ENCODE data around the gene LMBRD2. TPM values are rescaled to one million over a fixed set of nuclear protein-coding genes. Genes with fewer than 3 reads are reported as not detected.
"Not testable (repeated sequence)": the region's sequence is repeated elsewhere in the genome, so short reads cannot be mapped to it uniquely, and the experiment has no call there.

Gene LMBRD2
- polyA plus RNA-seq, 1 donor (not counting 4 experiments of a cell fraction or from before 2014, with no cell fraction given), result 4.7 TPM

GRCh38 chr5:36135988-36136387, 15.7 kb downstream of the LMBRD2 start:
- Histone ChIP-seq H3K9ac (ENCODE audit: control insufficient read depth, extremely low read depth, insufficient read depth, low read length) (no peak overlapping the region), H2AFZ (ENCODE audit: control insufficient read depth, low read length) (no peak overlapping the region), H3K79me2 (ENCODE audit: control insufficient read depth, insufficient read depth, low read length) (no peaks in the 10 kb centered on the region), H3K4me2 (ENCODE audit: control insufficient read depth, extremely low read depth, insufficient read depth, low read depth, low read length) (no peak overlapping the region), H3K9me3 (ENCODE audit: control insufficient read depth, low read depth, low read length) (no peaks in the 10 kb centered on the region), H3K36me3 (ENCODE audit: control insufficient read depth in 2 of 2, extremely low read depth in 1 of 2, insufficient read depth in 2 of 2, low read length in 2 of 2) (peaks cover 0 to 2% of the 10 kb centered on the region in 2 experiments), H3K27me3 (ENCODE audit: control insufficient read depth, extremely low read depth, insufficient read depth, low read length) (no peaks in the 10 kb centered on the region), H3K4me1 (ENCODE audit: control insufficient read depth, extremely low read depth, insufficient read depth, low read length) (no peaks in the 10 kb centered on the region), H3K4me3 (ENCODE audit: control insufficient read depth in 2 of 3, extremely low read depth in 1 of 3, insufficient read depth in 2 of 3, low read depth in 1 of 3, low read length in 3 of 3) (no peak overlapping the region), H3K9me1 (ENCODE audit: control insufficient read depth, extremely low read depth, insufficient read depth, low read length) (no peaks in the 10 kb centered on the region), H3K27ac (ENCODE audit: control insufficient read depth, insufficient read depth, low read length) (no peak overlapping the region), H4K20me1 (ENCODE audit: control insufficient read depth, extremely low read depth, insufficient read depth, low read length) (no peaks in the 10 kb centered on the region)
- FAIRE-seq (peak; percentile 34), DNase-seq (ENCODE audit: low read depth, low spot score) (no peak)
- TF ChIP-seq CTCF (optimal IDR thresholded peaks at IDR 0.05 in 1 of 3, IDR thresholded peaks at IDR 0.05 in 1 of 3, conservative IDR thresholded peaks at IDR 0.05 in 1 of 3; ENCODE audit: extremely low read depth in 1 of 3, insufficient read depth in 2 of 3, low read length in 3 of 3) (no peak), EZH2 (IDR thresholded peaks at IDR 0.05; ENCODE audit: low read length) (no peak)
- dilution Hi-C loops (cut with MboI; ENCODE audit: extremely low pct_ligation_motif_present, low sequenced_read_pairs), result no loop called here

- H3K9me3 ChIP-seq (ENCODE audit: control insufficient read depth, low read depth, low read length); H3K4me1 ChIP-seq (ENCODE audit: control insufficient read depth, extremely low read depth, insufficient read depth, low read length); H3K9me1 ChIP-seq (ENCODE audit: control insufficient read depth, extremely low read depth, insufficient read depth, low read length); H3K27me3 ChIP-seq (ENCODE audit: control insufficient read depth, extremely low read depth, insufficient read depth, low read length); H3K4me2 ChIP-seq (ENCODE audit: control insufficient read depth, extremely low read depth, insufficient read depth, low read depth, low read length); FAIRE-seq; H2AFZ ChIP-seq (ENCODE audit: control insufficient read depth, low read length); DNase-seq (ENCODE audit: low read depth, low spot score); H3K4me3 ChIP-seq (ENCODE audit: control insufficient read depth in 2 of 3, extremely low read depth in 1 of 3, insufficient read depth in 2 of 3, low read depth in 1 of 3, low read length in 3 of 3); H4K20me1 ChIP-seq (ENCODE audit: control insufficient read depth, extremely low read depth, insufficient read depth, low read length); H3K36me3 ChIP-seq (ENCODE audit: control insufficient read depth in 2 of 2, extremely low read depth in 1 of 2, insufficient read depth in 2 of 2, low read length in 2 of 2); H3K79me2 ChIP-seq (ENCODE audit: control insufficient read depth, insufficient read depth, low read length); dilution Hi-C loops (cut with MboI; ENCODE audit: extremely low pct_ligation_motif_present, low sequenced_read_pairs); H3K9ac ChIP-seq (ENCODE audit: control insufficient read depth, extremely low read depth, insufficient read depth, low read length); H3K27ac ChIP-seq (ENCODE audit: control insufficient read depth, insufficient read depth, low read length): not testable (repeated sequence)
These were observed 18.7 kb downstream of the LMBRD2 start for GRCh38 chr5:36133009-36133408.

- H3K4me1 ChIP-seq (ENCODE audit: control insufficient read depth, extremely low read depth, insufficient read depth, low read length); H3K4me2 ChIP-seq (ENCODE audit: control insufficient read depth, extremely low read depth, insufficient read depth, low read depth, low read length); H3K9ac ChIP-seq (ENCODE audit: control insufficient read depth, extremely low read depth, insufficient read depth, low read length); H3K9me1 ChIP-seq (ENCODE audit: control insufficient read depth, extremely low read depth, insufficient read depth, low read length); H3K27ac ChIP-seq (ENCODE audit: control insufficient read depth, insufficient read depth, low read length); H3K27me3 ChIP-seq (ENCODE audit: control insufficient read depth, extremely low read depth, insufficient read depth, low read length); H3K9me3 ChIP-seq (ENCODE audit: control insufficient read depth, low read depth, low read length); H3K36me3 ChIP-seq (ENCODE audit: control insufficient read depth in 2 of 2, extremely low read depth in 1 of 2, insufficient read depth in 2 of 2, low read length in 2 of 2); H3K79me2 ChIP-seq (ENCODE audit: control insufficient read depth, insufficient read depth, low read length); DNase-seq (ENCODE audit: low read depth, low spot score); H2AFZ ChIP-seq (ENCODE audit: control insufficient read depth, low read length); H3K4me3 ChIP-seq (ENCODE audit: control insufficient read depth in 2 of 3, extremely low read depth in 1 of 3, insufficient read depth in 2 of 3, low read depth in 1 of 3, low read length in 3 of 3); FAIRE-seq; dilution Hi-C loops (cut with MboI; ENCODE audit: extremely low pct_ligation_motif_present, low sequenced_read_pairs); H4K20me1 ChIP-seq (ENCODE audit: control insufficient read depth, extremely low read depth, insufficient read depth, low read length): not testable (repeated sequence)
These were observed 22.0 kb downstream of the LMBRD2 start for GRCh38 chr5:36129666-36130065.

All from keratinocyte (primary cell).